Activated CD4-positive, alpha-beta T cell treated with anti-CD3 and anti-CD28 coated beads, Interleukin-2, amount 10 ng/mL, durations not matched to agents 24 days and 14 days (primary cell): ENCODE data around the gene SERINC5. TPM values are rescaled to one million over a fixed set of nuclear protein-coding genes. Genes with fewer than 3 reads are reported as not detected.

ENCODE experiments used
- DNase-seq: peaks from one replicate; pipeline ENCODE4 v3.0.0; 2022
- H3K27ac Mint-ChIP-seq: one replicate; pipeline ENCODE4 v1.8.0; 2022; ENCODE audit warnings: mild to moderate bottlenecking, mixed read lengths
- H3K27me3 Mint-ChIP-seq: one replicate; pipeline ENCODE4 v1.8.0; 2022; ENCODE audit warnings: mixed read lengths
- H3K36me3 Mint-ChIP-seq: one replicate; pipeline ENCODE4 v1.8.0; 2022; ENCODE audit warnings: low read depth, mild to moderate bottlenecking, mixed read lengths
- H3K4me1 Mint-ChIP-seq: one replicate; pipeline ENCODE4 v1.8.0; 2021; ENCODE audit warnings: mixed read lengths
- H3K4me3 Mint-ChIP-seq: one replicate; pipeline ENCODE4 v1.8.0; 2022; ENCODE audit warnings: mild to moderate bottlenecking, moderate library complexity, mixed read lengths
- H3K9me3 Mint-ChIP-seq: one replicate; pipeline ENCODE4 v1.8.0; 2021; ENCODE audit warnings: mixed read lengths
- intact Hi-C: fragments of 100-400 bp; cut with micrococcal nuclease; formaldehyde crosslinking; loops from one replicate; pipeline ENCODE4 v1.15.1; 2023
- total RNA-seq: library from RNA; stranded (reverse); gene quantifications from 2 replicates; pipeline ENCODE4 v1.2.3, GENCODE V29; 2022

Gene SERINC5
- total RNA-seq, 1 donor from 2014 or later: 21.3 TPM

- H3K4me1 Mint-ChIP-seq: peaks cover 38% of the 10 kb centered on the region
- peaks cover 33% of the 10 kb centered on the region for H3K36me3 Mint-ChIP-seq
- no peak overlapping the region for H3K4me3 Mint-ChIP-seq
- no peaks in the 10 kb centered on the region for H3K9me3 Mint-ChIP-seq
- no peaks in the 10 kb centered on the region for H3K27me3 Mint-ChIP-seq
- DNase-seq: no peak
- intact Hi-C loops: no loop called here
- H3K27ac Mint-ChIP-seq: no peak overlapping the region
These were observed 25.4 kb downstream of the SERINC5 start for GRCh38 chr5:80230269-80230992.

- no peak overlapping the region for H3K27ac Mint-ChIP-seq
- no peak for DNase-seq
- H3K9me3 Mint-ChIP-seq: no peaks in the 10 kb centered on the region
- no peak overlapping the region for H3K4me3 Mint-ChIP-seq
- H3K4me1 Mint-ChIP-seq: peaks cover 38% of the 10 kb centered on the region
- H3K36me3 Mint-ChIP-seq: peaks cover 34% of the 10 kb centered on the region
- intact Hi-C loops: no loop called here
- H3K27me3 Mint-ChIP-seq: no peaks in the 10 kb centered on the region
These were observed 26.0 kb downstream of the SERINC5 start for GRCh38 chr5:80229902-80230255.

- H3K4me1 Mint-ChIP-seq: peaks cover 31% of the 10 kb centered on the region
- no peak overlapping the region for H3K27ac Mint-ChIP-seq
- DNase-seq: no peak
- no peaks in the 10 kb centered on the region for H3K9me3 Mint-ChIP-seq
- no peaks in the 10 kb centered on the region for H3K27me3 Mint-ChIP-seq
- no peak overlapping the region for H3K4me3 Mint-ChIP-seq
- peaks cover 29% of the 10 kb centered on the region for H3K36me3 Mint-ChIP-seq
- intact Hi-C loops: no loop called here
These were observed 27.8 kb downstream of the SERINC5 start for GRCh38 chr5:80227979-80228596.

- H3K36me3 Mint-ChIP-seq: peaks cover 25% of the 10 kb centered on the region
- H3K4me3 Mint-ChIP-seq: no peak overlapping the region
- DNase-seq: no peak
- H3K27ac Mint-ChIP-seq: peak overlapping the region; percentile 3
- intact Hi-C loops: no loop called here
- peaks cover 28% of the 10 kb centered on the region for H3K4me1 Mint-ChIP-seq
- H3K27me3 Mint-ChIP-seq: no peaks in the 10 kb centered on the region
- H3K9me3 Mint-ChIP-seq: no peaks in the 10 kb centered on the region
These were observed 29.9 kb downstream of the SERINC5 start for GRCh38 chr5:80225934-80226326.

DNA sequence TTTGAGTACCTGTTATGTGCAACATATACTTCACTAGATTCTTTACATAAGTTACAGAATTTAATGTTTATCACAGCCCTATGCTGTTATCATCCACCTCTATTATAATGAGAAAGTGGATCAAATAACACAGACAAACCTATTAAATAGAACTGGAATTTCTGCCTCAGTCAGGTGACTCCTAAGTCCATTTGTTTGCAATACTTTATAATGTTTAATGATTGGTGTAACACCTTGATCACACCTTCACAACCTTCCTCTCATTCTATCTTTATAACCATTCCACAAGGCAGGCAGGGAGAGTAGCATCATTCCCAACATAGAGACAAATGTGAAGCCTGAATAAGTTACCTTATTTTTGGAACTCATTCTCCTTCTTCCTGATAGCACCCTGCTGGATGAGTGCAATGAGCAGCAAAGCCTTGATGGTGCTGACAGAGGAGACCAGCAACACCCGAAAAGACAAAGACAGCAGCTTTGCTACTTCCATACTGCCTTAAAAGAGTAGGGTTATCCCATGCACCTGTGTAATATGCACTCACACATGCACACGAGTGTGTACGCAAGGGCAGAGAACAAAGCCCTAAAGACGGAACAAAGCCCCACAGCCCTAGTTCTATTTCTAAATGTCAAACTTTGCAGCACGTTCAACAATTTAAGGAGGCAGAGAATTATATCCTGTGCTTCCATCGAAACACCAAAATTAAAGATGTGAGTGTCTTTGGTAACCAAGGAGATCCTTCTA is 30.5 kb downstream of the SERINC5 start:
- DNase-seq: no peak

DNA sequence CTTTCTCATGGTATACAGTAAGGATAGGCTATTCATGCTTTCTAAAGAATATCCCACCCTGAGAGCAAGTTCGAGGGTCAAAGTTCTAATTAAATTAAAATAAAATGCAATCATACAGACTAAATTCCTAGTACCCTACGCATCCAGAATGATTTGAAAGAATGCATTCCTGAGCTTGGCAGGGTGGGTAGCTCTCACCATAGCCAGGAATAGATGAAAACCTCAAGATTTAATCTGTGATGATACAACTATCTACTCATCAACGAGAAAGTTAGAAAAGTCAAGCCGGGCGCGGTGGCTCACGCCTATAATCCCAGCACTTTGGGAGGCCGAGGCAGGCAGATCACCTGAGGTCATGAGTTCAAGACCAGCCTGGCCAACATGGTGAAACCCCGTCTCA is 32.3 kb downstream of the SERINC5 start:
- H3K4me1 Mint-ChIP-seq: peaks cover 28% of the 10 kb centered on the region
- H3K9me3 Mint-ChIP-seq: no peaks in the 10 kb centered on the region
- intact Hi-C loops: no loop called here
- no peaks in the 10 kb centered on the region for H3K27me3 Mint-ChIP-seq
- no peak overlapping the region for H3K27ac Mint-ChIP-seq
- H3K36me3 Mint-ChIP-seq: peaks cover 35% of the 10 kb centered on the region
- H3K4me3 Mint-ChIP-seq: no peak overlapping the region
- no peak for DNase-seq

More for the DNA sequence above, 30.5 kb downstream of the SERINC5 start:
- Mint-ChIP-seq H3K27ac (no peak overlapping the region), H3K9me3 (no peaks in the 10 kb centered on the region), H3K27me3 (no peaks in the 10 kb centered on the region), H3K4me1 (peaks cover 26% of the 10 kb centered on the region), H3K4me3 (no peak overlapping the region), H3K36me3 (peaks cover 29% of the 10 kb centered on the region)
- intact Hi-C loops: no loop called here

GRCh38 chr5:80220245-80220897 is 35.5 kb downstream of the SERINC5 start:
- Mint-ChIP-seq H3K27ac (peak overlapping the region; percentile 25), H3K4me1 (peaks cover 36% of the 10 kb centered on the region)
- no peak for DNase-seq

GRCh38 chr5:80219391-80219790 is 36.5 kb downstream of the SERINC5 start:
- peaks cover 31% of the 10 kb centered on the region for H3K36me3 Mint-ChIP-seq
- no peak for DNase-seq
- peaks cover 38% of the 10 kb centered on the region for H3K4me1 Mint-ChIP-seq
- H3K4me3 Mint-ChIP-seq: peak overlapping the region; percentile 18
- H3K9me3 Mint-ChIP-seq: no peaks in the 10 kb centered on the region
- intact Hi-C loops: no loop called here
- peak overlapping the region; percentile 34 for H3K27ac Mint-ChIP-seq
- H3K27me3 Mint-ChIP-seq: no peaks in the 10 kb centered on the region

More at GRCh38 chr5:80220245-80220897, 35.5 kb downstream of the SERINC5 start:
- intact Hi-C loops: no loop called here
- Mint-ChIP-seq H3K4me3 (no peak overlapping the region), H3K9me3 (no peaks in the 10 kb centered on the region), H3K36me3 (peaks cover 33% of the 10 kb centered on the region), H3K27me3 (no peaks in the 10 kb centered on the region)

DNA sequence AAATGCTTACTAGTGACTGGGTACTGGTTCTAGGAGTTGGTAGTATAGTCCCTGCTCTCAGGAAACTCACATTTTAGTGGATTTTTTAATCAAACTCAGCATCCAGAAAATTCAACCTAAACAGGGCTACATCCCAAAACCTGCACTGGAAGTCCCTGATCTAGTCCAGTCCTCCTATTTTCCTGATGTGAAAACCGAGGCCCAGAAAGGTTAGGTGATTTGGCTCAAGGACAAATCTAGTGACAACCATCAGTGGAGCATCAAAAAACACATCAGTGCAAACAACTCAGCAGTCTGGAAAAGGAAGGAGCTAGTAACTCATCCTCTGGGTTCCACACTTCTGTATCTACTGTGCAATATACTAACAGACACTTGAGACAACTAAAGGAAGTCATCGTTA is 38.2 kb downstream of the SERINC5 start:
- H3K9me3 Mint-ChIP-seq: no peaks in the 10 kb centered on the region
- peaks cover 47% of the 10 kb centered on the region for H3K4me1 Mint-ChIP-seq
- peaks cover 28% of the 10 kb centered on the region for H3K36me3 Mint-ChIP-seq
- H3K27ac Mint-ChIP-seq: peak overlapping the region; percentile 78
- intact Hi-C loops: loop anchor here (2.0 kb wide), 1 partner anchor 29 kb away; no protein-coding TSS in a partner anchor
- no peak for DNase-seq
- H3K4me3 Mint-ChIP-seq: peak overlapping the region; percentile 32
- no peaks in the 10 kb centered on the region for H3K27me3 Mint-ChIP-seq

DNA sequence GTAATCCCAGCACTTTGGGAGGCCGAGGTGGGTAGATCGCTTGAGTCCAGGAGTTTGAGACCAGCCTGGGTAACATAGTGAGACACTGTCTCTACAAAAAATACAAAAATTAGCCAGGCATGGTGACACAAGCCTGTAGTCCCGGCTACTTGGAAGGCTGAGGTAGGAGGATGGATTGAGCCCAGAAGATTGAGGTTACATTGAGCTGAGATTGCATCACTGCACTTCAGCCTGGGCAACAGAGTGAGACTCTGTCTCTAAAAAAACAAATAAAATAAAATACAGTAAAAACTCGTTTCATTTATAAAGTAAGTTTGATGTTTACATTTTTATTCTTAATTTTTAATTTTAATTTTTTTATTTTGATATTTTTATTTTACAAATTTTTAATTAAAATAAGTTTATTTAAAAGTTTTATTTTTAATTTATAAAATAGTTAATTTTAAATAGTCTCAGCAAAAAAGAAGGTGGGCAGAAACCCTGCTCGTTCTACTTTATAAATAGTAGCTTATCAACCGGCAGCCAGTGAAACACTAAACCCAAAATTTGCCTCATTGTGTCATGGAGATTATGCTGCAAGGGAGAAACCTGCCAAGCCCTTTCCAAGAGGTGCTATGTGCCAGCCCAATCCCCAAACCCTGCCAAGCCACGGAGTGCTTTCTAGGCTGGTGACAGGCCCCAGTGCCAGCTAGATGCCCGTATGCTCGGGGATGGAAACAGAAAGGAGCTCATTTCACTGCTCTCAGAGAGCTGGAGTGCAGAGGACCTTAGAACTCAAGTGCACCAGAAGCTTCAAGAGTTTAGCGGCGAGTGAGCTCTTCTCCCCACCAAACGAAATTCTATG is 38.9 kb downstream of the SERINC5 start:
- Mint-ChIP-seq H3K27me3 (no peaks in the 10 kb centered on the region), H3K36me3 (peaks cover 25% of the 10 kb centered on the region), H3K4me3 (no peak overlapping the region), H3K4me1 (peaks cover 52% of the 10 kb centered on the region), H3K27ac (peak overlapping the region; percentile 34), H3K9me3 (no peaks in the 10 kb centered on the region)
- no peak for DNase-seq
- intact Hi-C loops: loop anchor here (2.0 kb wide), 1 partner anchor 30 kb away; no protein-coding TSS in a partner anchor

DNA sequence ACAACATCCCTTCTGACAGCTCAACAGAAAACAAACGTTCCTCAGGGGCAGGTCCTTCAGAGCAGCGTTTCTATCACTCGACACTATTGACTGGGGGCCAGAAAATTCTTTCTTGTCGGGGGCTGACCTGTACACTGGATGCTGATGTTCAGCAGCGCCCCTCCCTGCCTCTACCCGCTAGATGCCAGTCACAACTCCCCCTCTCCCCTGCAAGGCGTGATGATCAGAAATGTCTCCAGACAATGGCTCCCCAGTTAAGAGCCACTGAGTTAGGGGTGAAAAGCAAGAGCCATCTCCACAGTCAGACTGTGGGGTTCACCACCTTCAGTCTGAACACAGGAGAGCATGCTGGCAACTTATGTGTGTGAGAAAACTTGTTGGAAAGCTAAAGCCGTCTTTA is 39.8 kb downstream of the SERINC5 start:
- no peaks in the 10 kb centered on the region for H3K27me3 Mint-ChIP-seq
- no peaks in the 10 kb centered on the region for H3K9me3 Mint-ChIP-seq
- intact Hi-C loops: loop anchor here (2.0 kb wide), 1 partner anchor 31 kb away; no protein-coding TSS in a partner anchor
- H3K4me3 Mint-ChIP-seq: no peak overlapping the region
- peaks cover 25% of the 10 kb centered on the region for H3K36me3 Mint-ChIP-seq
- DNase-seq: no peak
- H3K27ac Mint-ChIP-seq: peak overlapping the region; percentile 22
- H3K4me1 Mint-ChIP-seq: peaks cover 58% of the 10 kb centered on the region

GRCh38 chr5:80215523-80215922 is 40.3 kb downstream of the SERINC5 start:
- no peak for DNase-seq
- Mint-ChIP-seq H3K4me1 (peaks cover 60% of the 10 kb centered on the region), H3K27ac (peak overlapping the region; percentile 41), H3K36me3 (peaks cover 21% of the 10 kb centered on the region), H3K9me3 (no peaks in the 10 kb centered on the region), H3K27me3 (no peaks in the 10 kb centered on the region), H3K4me3 (no peak overlapping the region)
- intact Hi-C loops: no loop called here

- intact Hi-C loops: no loop called here
- H3K27me3 Mint-ChIP-seq: no peaks in the 10 kb centered on the region
These were observed 42.4 kb downstream of the SERINC5 start for GRCh38 chr5:80213466-80213865.

More at GRCh38 chr5:80213466-80213865, 42.4 kb downstream of the SERINC5 start:
- H3K27ac Mint-ChIP-seq: no peak overlapping the region
- no peaks in the 10 kb centered on the region for H3K9me3 Mint-ChIP-seq
- no peak for DNase-seq
- H3K4me1 Mint-ChIP-seq: peaks cover 55% of the 10 kb centered on the region
- H3K4me3 Mint-ChIP-seq: no peak overlapping the region
- peaks cover 14% of the 10 kb centered on the region for H3K36me3 Mint-ChIP-seq
